HUES6 (cell line): ENCODE results near the gene NRN1L.

Source experiments
- H3K27ac ChIP-seq: 2 replicates; pipeline ENCODE4 v1.7.0; 2013; ENCODE audit warnings: low read depth, mild to moderate bottlenecking, low read length, inconsistent platforms
- H3K27me3 ChIP-seq: 2 replicates; pipeline ENCODE4 v1.6.1; 2013; ENCODE audit warnings: low read length; ENCODE audit not compliant: control insufficient read depth, insufficient read depth
- H3K36me3 ChIP-seq: 2 replicates; pipeline ENCODE4 v1.6.1; 2013; ENCODE audit warnings: low read length; ENCODE audit not compliant: control insufficient read depth, insufficient read depth
- H3K4me1 ChIP-seq: 2 replicates; pipeline ENCODE4 v1.6.1; 2013; ENCODE audit warnings: low read length; ENCODE audit not compliant: control insufficient read depth, insufficient read depth
- H3K4me3 ChIP-seq: 2 replicates; pipeline ENCODE4 v1.5.1; 2013; ENCODE audit warnings: low read depth, low read length
- H3K9ac ChIP-seq: one replicate; pipeline ENCODE4 v1.6.1; 2013; ENCODE audit warnings: mild to moderate bottlenecking, low read length
- H3K9me3 ChIP-seq: 2 replicates; pipeline ENCODE4 v1.6.1; 2013; ENCODE audit warnings: low read depth, low read length; ENCODE audit not compliant: control insufficient read depth, insufficient read depth

NRN1L gene

GRCh38 chr16:67922740-67923139, 38.1 kb downstream of the NRN1L start:
- H3K27me3 ChIP-seq: no peaks in the 10 kb centered on the region
- no peak overlapping the region for H3K4me3 ChIP-seq
- no peak overlapping the region for H3K27ac ChIP-seq
- H3K9ac ChIP-seq: no peak overlapping the region
- H3K9me3 ChIP-seq: no peaks in the 10 kb centered on the region
- H3K4me1 ChIP-seq: peaks cover 12% of the 10 kb centered on the region
- peaks cover 21% of the 10 kb centered on the region for H3K36me3 ChIP-seq

DNA sequence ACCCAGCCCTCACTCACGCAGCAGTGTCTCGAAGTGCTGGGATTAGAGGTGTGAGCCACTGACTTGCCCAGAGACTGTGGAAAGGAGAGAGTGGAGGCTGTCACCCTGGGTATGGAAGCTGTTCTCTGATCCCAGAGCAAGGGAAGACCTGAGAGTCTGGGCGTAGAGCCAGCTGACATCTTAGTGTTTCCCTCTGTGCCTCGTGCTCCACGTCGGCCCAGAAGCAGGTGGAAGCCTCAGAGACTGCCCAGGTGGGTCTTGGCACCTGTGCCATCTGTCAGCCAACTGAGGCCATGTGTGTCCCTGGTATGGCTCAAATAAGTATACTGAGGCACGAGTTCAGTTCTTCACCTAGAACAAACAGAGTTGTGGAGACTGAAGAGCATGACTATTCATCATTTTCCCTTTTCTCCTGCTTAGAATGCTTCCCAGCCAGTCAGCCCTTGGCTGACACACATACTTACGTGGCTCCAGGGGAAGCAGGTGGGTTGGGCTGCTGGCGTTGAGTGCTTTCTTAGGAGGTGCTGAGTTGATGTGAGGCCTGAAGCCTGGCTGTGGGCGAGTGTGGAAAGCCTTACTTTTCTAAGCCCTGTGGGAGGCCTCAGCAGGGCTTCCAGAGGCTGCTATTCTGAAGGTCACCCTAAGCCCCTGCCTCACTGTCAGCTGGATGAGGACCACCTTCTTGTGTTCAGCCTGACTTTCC, 38.9 kb downstream of the NRN1L start:
- H3K36me3 ChIP-seq: peaks cover 26% of the 10 kb centered on the region
- H3K4me3 ChIP-seq: no peak overlapping the region
- H3K4me1 ChIP-seq: peaks cover 11% of the 10 kb centered on the region
- H3K27me3 ChIP-seq: no peaks in the 10 kb centered on the region
- no peak overlapping the region for H3K27ac ChIP-seq
- no peaks in the 10 kb centered on the region for H3K9me3 ChIP-seq
- H3K9ac ChIP-seq: no peak overlapping the region

DNA sequence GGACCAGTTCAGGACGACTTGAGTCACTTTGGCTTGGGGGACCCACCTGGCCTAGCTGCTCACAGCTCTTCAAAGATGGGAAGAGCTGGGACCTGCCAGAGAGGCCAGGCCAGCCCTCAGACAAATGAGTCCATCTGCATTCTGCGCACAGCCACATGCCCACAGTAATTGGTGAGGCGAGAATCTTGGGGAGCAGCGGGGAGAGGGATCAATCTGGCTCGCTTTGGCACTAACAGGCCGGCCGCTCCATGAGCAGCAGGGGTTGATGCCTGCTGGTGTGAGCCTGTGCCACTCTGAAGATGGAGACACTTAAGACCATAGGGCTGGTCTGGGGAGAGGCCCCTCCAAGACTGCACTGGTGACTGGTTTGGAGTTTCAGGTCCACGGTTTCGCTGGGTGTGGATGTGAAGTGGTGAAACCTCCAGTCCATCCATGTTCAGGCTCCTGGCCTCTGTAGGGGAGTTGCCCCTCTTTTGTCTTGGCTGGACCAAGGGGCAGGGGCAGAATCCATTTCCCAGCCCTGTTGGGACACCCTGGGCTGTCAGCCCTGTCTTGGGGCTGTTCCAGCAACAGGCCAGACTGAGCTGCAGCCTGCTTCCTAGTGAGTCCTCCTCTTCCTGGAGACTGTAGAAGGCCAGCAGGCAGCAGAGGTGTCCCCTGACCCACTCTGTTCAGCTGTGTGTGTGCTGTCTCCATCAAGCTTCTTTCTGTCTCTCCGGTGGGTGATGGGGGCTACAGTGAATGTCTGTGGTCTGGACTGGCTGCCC, 39.6 kb downstream of the NRN1L start:
- Histone ChIP-seq H3K4me1 (peaks cover 11% of the 10 kb centered on the region), H3K4me3 (no peak overlapping the region), H3K36me3 (peaks cover 27% of the 10 kb centered on the region), H3K27me3 (no peaks in the 10 kb centered on the region), H3K27ac (no peak overlapping the region), H3K9me3 (no peaks in the 10 kb centered on the region), H3K9ac (no peak overlapping the region)

DNA sequence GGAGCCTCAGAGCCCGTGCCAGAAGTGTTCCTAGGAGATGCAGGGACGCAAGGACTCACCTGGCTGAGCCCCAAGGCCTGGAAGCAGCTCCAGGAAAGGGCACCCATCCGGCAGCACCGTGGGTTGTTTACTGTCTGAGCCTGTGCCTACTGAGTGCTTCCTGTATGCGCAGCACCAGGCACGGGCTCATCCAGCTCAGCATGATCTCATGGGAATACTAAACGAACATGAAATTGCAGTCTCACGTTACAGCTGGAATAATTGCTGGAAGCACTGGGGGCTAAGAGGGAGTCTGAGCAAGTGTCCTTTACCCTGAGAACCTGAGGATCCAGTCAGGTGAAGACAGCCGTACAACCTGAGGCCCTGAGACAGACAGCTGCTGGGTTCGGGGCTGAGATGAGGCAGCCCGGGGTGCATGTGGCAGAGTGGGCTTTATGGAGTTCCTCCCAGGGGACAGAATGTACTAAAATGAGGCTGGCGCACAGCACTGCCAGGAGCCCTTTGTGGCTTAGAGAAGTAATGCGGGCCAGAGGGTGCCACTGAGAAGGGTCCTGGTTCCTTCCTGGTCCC, 41.6 kb downstream of the NRN1L start:
- H3K27me3 ChIP-seq: no peaks in the 10 kb centered on the region
- peak overlapping the region; percentile 35 for H3K9ac ChIP-seq
- no peak overlapping the region for H3K27ac ChIP-seq
- H3K4me3 ChIP-seq: no peak overlapping the region
- H3K9me3 ChIP-seq: no peaks in the 10 kb centered on the region
- peaks cover 30% of the 10 kb centered on the region for H3K36me3 ChIP-seq
- peaks cover 11% of the 10 kb centered on the region for H3K4me1 ChIP-seq

DNA sequence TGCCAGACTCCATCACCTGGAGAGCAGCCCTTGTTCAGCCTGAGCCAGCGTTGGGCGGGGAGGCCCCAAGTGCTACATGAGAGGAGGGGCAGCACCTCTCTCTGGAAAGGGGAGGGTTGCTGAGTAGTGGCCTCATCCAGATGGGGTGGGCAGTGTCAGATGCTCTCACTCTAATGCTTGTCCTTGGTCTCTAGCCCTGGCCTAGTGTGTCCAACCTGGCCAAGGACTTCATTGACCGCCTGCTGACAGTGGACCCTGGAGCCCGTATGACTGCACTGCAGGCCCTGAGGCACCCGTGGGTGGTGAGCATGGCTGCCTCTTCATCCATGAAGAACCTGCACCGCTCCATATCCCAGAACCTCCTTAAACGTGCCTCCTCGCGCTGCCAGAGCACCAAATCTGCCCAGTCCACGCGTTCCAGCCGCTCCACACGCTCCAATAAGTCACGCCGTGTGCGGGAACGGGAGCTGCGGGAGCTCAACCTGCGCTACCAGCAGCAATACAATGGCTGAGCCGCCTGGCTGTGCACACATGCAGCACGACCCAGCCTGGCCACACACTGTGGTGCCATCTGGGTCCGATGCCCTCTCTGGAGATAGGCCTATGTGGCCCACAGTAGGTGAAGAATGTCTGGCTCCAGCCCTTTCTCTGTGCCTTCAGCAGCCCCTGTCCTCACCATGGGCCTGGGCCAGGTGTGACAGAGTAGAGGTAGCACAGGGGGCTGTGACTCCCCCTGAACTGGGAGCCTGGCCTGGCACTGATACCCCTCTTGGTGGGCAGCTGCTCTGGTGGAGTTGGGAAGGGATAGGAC, 42.7 kb downstream of the NRN1L start:
- peaks cover 11% of the 10 kb centered on the region for H3K4me1 ChIP-seq
- no peak overlapping the region for H3K9ac ChIP-seq

DNA sequence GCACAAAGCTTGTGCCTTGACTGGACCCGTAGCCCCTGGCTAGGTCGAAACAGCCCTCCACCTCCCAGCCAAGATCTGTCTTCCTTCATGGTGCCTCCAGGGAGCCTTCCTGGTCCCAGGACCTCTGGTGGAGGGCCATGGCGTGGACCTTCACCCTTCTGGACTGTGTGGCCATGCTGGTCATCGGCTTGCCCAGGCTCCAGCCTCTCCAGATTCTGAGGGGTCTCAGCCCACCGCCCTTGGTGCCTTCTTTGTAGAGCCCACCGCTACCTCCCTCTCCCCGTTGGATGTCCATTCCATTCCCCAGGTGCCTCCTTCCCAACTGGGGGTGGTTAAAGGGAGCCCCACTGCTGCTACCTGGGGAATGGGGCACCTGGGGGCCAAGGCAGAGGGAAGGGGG, 43.5 kb downstream of the NRN1L start:
- no peaks in the 10 kb centered on the region for H3K9me3 ChIP-seq
- peaks cover 32% of the 10 kb centered on the region for H3K36me3 ChIP-seq
- H3K4me3 ChIP-seq: no peak overlapping the region
- H3K27ac ChIP-seq: no peak overlapping the region
- no peak overlapping the region for H3K9ac ChIP-seq
- peaks cover 11% of the 10 kb centered on the region for H3K4me1 ChIP-seq
- no peaks in the 10 kb centered on the region for H3K27me3 ChIP-seq

More for the DNA sequence above, 42.7 kb downstream of the NRN1L start:
- H3K4me3 ChIP-seq: no peak overlapping the region
- no peak overlapping the region for H3K27ac ChIP-seq
- H3K27me3 ChIP-seq: no peaks in the 10 kb centered on the region
- no peaks in the 10 kb centered on the region for H3K9me3 ChIP-seq
- H3K36me3 ChIP-seq: peaks cover 32% of the 10 kb centered on the region

GRCh38 chr16:67928561-67929364, 44.1 kb downstream of the NRN1L start:
- Histone ChIP-seq H3K4me3 (no peak overlapping the region), H3K9me3 (no peaks in the 10 kb centered on the region), H3K27ac (no peak overlapping the region), H3K36me3 (peaks cover 28% of the 10 kb centered on the region), H3K27me3 (no peaks in the 10 kb centered on the region), H3K9ac (no peak overlapping the region), H3K4me1 (peaks cover 11% of the 10 kb centered on the region)

DNA sequence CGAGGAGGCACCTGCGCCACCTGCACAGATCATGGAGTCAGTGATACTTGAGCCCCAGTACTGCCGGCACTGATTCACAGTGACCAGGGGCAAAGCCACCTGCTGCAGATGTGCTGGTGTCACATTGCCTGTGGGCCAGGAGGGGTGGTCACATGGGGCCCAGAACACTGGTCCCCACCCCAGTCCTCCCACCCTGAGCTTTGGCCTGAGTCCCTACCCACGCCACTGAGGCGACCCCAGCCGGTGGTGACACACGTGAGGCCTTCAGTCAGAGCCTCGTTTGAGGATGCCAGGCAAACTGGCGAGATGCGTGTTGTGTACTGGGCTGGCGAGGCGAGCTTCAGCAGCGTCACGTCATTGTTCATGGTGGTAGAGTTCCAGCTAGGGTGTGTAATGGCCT, 45.5 kb downstream of the NRN1L start:
- H3K27me3 ChIP-seq: no peaks in the 10 kb centered on the region
- no peak overlapping the region for H3K4me3 ChIP-seq
- no peak overlapping the region for H3K27ac ChIP-seq
- no peaks in the 10 kb centered on the region for H3K9me3 ChIP-seq
- H3K4me1 ChIP-seq: peaks cover 22% of the 10 kb centered on the region
- no peak overlapping the region for H3K9ac ChIP-seq
- H3K36me3 ChIP-seq: peaks cover 29% of the 10 kb centered on the region

DNA sequence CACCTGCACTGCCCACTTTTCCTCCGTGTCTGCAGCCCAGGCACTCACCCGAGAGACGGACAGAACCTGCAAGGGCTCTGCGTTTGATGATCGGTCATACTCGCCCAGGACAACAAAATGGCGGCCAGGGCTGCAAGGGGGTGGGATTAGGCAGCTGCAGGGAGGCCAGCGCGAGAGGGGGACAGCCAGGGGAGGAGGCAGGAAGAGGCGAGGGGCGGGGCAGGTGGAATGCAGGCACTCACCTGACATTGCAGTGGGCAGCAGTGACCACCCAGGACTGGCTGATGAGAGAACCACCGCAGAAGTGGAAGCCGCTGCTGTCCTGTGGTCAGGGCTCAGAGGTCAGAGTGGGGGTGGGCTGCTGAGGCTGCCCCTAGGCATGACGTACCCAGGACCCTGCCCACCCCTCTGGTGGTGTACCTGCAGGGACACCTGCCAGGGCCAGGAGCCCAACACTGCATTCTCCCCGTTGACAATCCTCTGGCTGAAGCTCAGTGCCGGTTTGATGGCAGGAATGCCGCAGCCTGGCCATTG, 46.1 kb downstream of the NRN1L start:
- no peak overlapping the region for H3K4me3 ChIP-seq
- H3K27me3 ChIP-seq: no peaks in the 10 kb centered on the region
- no peak overlapping the region for H3K27ac ChIP-seq
- H3K4me1 ChIP-seq: peaks cover 19% of the 10 kb centered on the region
- H3K9me3 ChIP-seq: no peaks in the 10 kb centered on the region
- H3K36me3 ChIP-seq: peaks cover 29% of the 10 kb centered on the region
- H3K9ac ChIP-seq: no peak overlapping the region
